ENCODE results near the gene BTBD1. TPM values are rescaled to one million over a fixed set of nuclear protein-coding genes. Genes with fewer than 3 reads are reported as not detected.

Gene BTBD1
- total RNA-seq, 1 experiment from 2014 or later, result 36.1 TPM

GRCh38 chr15:82966671-82967071 lies 100.4 kb downstream of the BTBD1 start:
- H3K36me3 Mint-ChIP-seq (ENCODE audit: insufficient read depth, unreplicated experiment), result no peaks in the 10 kb centered on the region
- BruUV-seq (replicated peaks), result no TSS peak
- DNase-seq, result no peak
- ChIA-PET POLR2A (no interaction called here), CTCF (no interaction called here)
- no peaks in the 10 kb centered on the region for H3K27me3 ChIP-seq (replicated peaks; ENCODE audit: control insufficient read depth, insufficient read depth, low read length)
- H3K9me3 ChIP-seq, result no peaks in the 10 kb centered on the region
- no peaks in the 10 kb centered on the region for H3K27me3 Mint-ChIP-seq (ENCODE audit: insufficient read depth, unreplicated experiment)
- H3K9me3 Mint-ChIP-seq (ENCODE audit: unreplicated experiment), result no peaks in the 10 kb centered on the region
- H3K36me3 ChIP-seq (ENCODE audit: control insufficient read depth, insufficient read depth, low read length), result no peaks in the 10 kb centered on the region
- no peak overlapping the region for H3K4me3 Mint-ChIP-seq (ENCODE audit: unreplicated experiment)
- peaks cover 12% of the 10 kb centered on the region for H3K4me1 Mint-ChIP-seq (ENCODE audit: low read depth, unreplicated experiment)
- H3K27ac Mint-ChIP-seq (ENCODE audit: unreplicated experiment), result no peak overlapping the region
- no peak for TF ChIP-seq CTCF (IDR thresholded peaks at IDR 0.05; ENCODE audit: insufficient read depth in 1 of 2, low read depth in 1 of 2, low read length in 1 of 2, severe bottlenecking in 1 of 2, unreplicated experiment in 1 of 2)
- H3K4me1 ChIP-seq, result no peaks in the 10 kb centered on the region
- H3K4me3 ChIP-seq (ENCODE audit: low read depth, low read length), result no peak overlapping the region
- intact Hi-C loops (cut with micrococcal nuclease; ENCODE audit: unreplicated experiment), result no loop called here

Small RNA genes lying within 50 kb of the gene (microRNA-seq; reads per million reads assigned to microRNA genes)
- not detected for gene MIR4515

Other genes starting within 250 kb of the BTBD1 start
- 5.0 and 5.5 TPM in 2 replicates for gene HOMER2, start 114.5 kb downstream of the BTBD1 start, total RNA-seq (2022)
- 31.8 and 33.3 TPM in 2 replicates for gene RAMAC, start 81.0 kb downstream of the BTBD1 start, total RNA-seq (2022)
- gene C15orf40, start 55.6 kb downstream of the BTBD1 start, total RNA-seq (2022), result 26.8 and 27.2 TPM in 2 replicates
- gene TM6SF1, start 40.4 kb upstream of the BTBD1 start, total RNA-seq (2022), result not detected in 2 replicates
- gene HDGFL3, start 140.6 kb upstream of the BTBD1 start, total RNA-seq (2022), result 22.9 TPM in 2 replicates
- gene BNC1, start 217.4 kb upstream of the BTBD1 start, total RNA-seq (2022), result not detected in 2 replicates

Data from Caco-2 (cell line).